Liver (tissue), 9 donors: ENCODE measurements around the gene ELOVL3. TPM values are rescaled to one million over a fixed set of nuclear protein-coding genes. Genes with fewer than 3 reads are reported as not detected.

Source experiments
- DNase-seq: peaks from one replicate; pipeline ENCODE4 v3.0.0-alpha.2; 2017; ENCODE audit warnings: low spot score
- H3K27ac ChIP-seq, 2 donors: one replicate each; pipeline ENCODE4 v1.7.0; 2013; ENCODE audit warnings: inconsistent platforms in 2 of 2, low read length in 2 of 2, control low read depth in 1 of 2, low read depth in 1 of 2, mild to moderate bottlenecking in 1 of 2
- H3K27me3 ChIP-seq, 4 donors: one replicate each; pipeline versions ENCODE4 v1.6.1 to v1.7.0; 2013; ENCODE audit warnings: low read length in 3 of 4, inconsistent platforms in 1 of 4, mild to moderate bottlenecking in 1 of 4, moderate library complexity in 1 of 4; ENCODE audit not compliant: control insufficient read depth in 4 of 4, insufficient read depth in 4 of 4
- H3K36me3 ChIP-seq, 4 donors: one replicate each; pipeline versions ENCODE4 v1.6.1 to v1.7.0; 2013; ENCODE audit warnings: low read length in 3 of 4, mild to moderate bottlenecking in 3 of 4, low read depth in 1 of 4, moderate library complexity in 1 of 4; ENCODE audit not compliant: control insufficient read depth in 4 of 4, insufficient read depth in 3 of 4
- H3K4me1 ChIP-seq, 4 donors: one replicate each; pipeline versions ENCODE4 v1.6.1 to v1.7.0; 2013; ENCODE audit warnings: low read length in 3 of 4, mild to moderate bottlenecking in 3 of 4, moderate library complexity in 1 of 4; ENCODE audit not compliant: control insufficient read depth in 4 of 4, insufficient read depth in 4 of 4
- H3K4me3 ChIP-seq, 3 donors: one replicate each; pipeline versions ENCODE4 v1.6.1 to v1.7.0; 2013; ENCODE audit warnings: low read length in 3 of 3, control low read depth in 1 of 3, low read depth in 1 of 3, mild to moderate bottlenecking in 1 of 3
- H3K9ac ChIP-seq, 2 donors: one replicate each; pipeline ENCODE4 v1.7.0; 2013; ENCODE audit warnings: low read length in 2 of 2, mild to moderate bottlenecking in 2 of 2, moderate library complexity in 2 of 2, control low read depth in 1 of 2, low read depth in 1 of 2
- H3K9me3 ChIP-seq, 4 donors: one replicate each; pipeline versions ENCODE4 v1.6.1 to v1.7.0; 2013; ENCODE audit warnings: low read length in 3 of 4; ENCODE audit not compliant: control insufficient read depth in 4 of 4
- ATF3 ChIP-seq: IDR thresholded peaks from 2 replicates; pipeline ENCODE4 v1.6.1; 2016; ENCODE audit warnings: antibody characterized with exemption
- CTCF ChIP-seq: fragments of 150-350 bp; IDR thresholded peaks from 2 replicates; pipeline ENCODE4 v1.5.1; 2017; ENCODE audit warnings: improper control_type of control experiment, low read depth, low read length; ENCODE audit not compliant: missing input control
- EGR1 ChIP-seq, 2 donors: IDR thresholded peaks; 2 replicates each; pipeline ENCODE4 v1.6.1; 2016 to 2018; ENCODE audit warnings: antibody characterized with exemption in 2 of 2, low read depth in 2 of 2
- FOXA1 ChIP-seq: IDR thresholded peaks from 2 replicates; pipeline ENCODE4 v1.6.1; 2016; ENCODE audit warnings: antibody characterized with exemption
- FOXA2 ChIP-seq: IDR thresholded peaks from 2 replicates; pipeline ENCODE4 v1.6.1; 2016; ENCODE audit warnings: antibody characterized with exemption
- GABPA ChIP-seq, 2 donors: IDR thresholded peaks in 1 of 2; conservative IDR thresholded peaks in 1 of 2; 2 replicates each; pipeline ENCODE4 v1.6.1; 2016; ENCODE audit warnings: antibody characterized with exemption in 2 of 2, mild to moderate bottlenecking in 1 of 2, moderate library complexity in 1 of 2
- HNF4A ChIP-seq, 2 donors: conservative IDR thresholded peaks; 2 replicates each; pipeline ENCODE4 v1.6.1; 2016; ENCODE audit warnings: antibody characterized with exemption in 2 of 2, mild to moderate bottlenecking in 2 of 2
- HNF4G ChIP-seq: IDR thresholded peaks from 2 replicates; pipeline ENCODE4 v1.6.1; 2016; ENCODE audit warnings: antibody characterized with exemption
- JUND ChIP-seq, 2 donors: IDR thresholded peaks; 2 replicates each; pipeline ENCODE4 v1.6.1; 2016; ENCODE audit warnings: antibody characterized with exemption in 2 of 2
- MAX ChIP-seq: IDR thresholded peaks from 2 replicates; pipeline ENCODE4 v1.6.1; 2016; ENCODE audit warnings: antibody characterized with exemption
- NR2F2 ChIP-seq: IDR thresholded peaks from 2 replicates; pipeline ENCODE4 v1.6.1; 2016; ENCODE audit warnings: antibody characterized with exemption
- REST ChIP-seq: IDR thresholded peaks from 2 replicates; pipeline ENCODE4 v1.6.1; 2016; ENCODE audit warnings: antibody characterized with exemption, mild to moderate bottlenecking
- RXRA ChIP-seq, 2 donors: IDR thresholded peaks; 2 replicates each; pipeline ENCODE4 v1.6.1; 2017 to 2018; ENCODE audit warnings: antibody characterized with exemption in 2 of 2, mild to moderate bottlenecking in 1 of 2
- TAF1 ChIP-seq: conservative IDR thresholded peaks from 2 replicates; pipeline ENCODE4 v1.6.1; 2016; ENCODE audit warnings: antibody characterized with exemption, mild to moderate bottlenecking
- YY1 ChIP-seq: IDR thresholded peaks from 2 replicates; pipeline ENCODE4 v1.6.1; 2016; ENCODE audit warnings: antibody characterized with exemption, mild to moderate bottlenecking
- ZBTB33 ChIP-seq: IDR thresholded peaks from 2 replicates; pipeline ENCODE4 v1.6.1; 2016; ENCODE audit warnings: antibody characterized with exemption
- WGBS: extraction: QIAGEN DNeasy Blood & Tissue Kit; methylation state at CpG from one replicate; pipeline ENCODE4 v1.1.7; 2013; 5-methylcytosine and 5-hydroxymethylcytosine counted together
- polyA plus RNA-seq, 2 donors: library from polyadenylated mRNA; stranded (reverse) in 1 of 2; unstranded in 1 of 2; fragments of 200-250 nt in 1 of 2; fragments of >200 nt in 1 of 2; fragmentation: Nextera tagmentation in 1 of 2; extraction: Ambion mirVana in 1 of 2; gene quantifications; one replicate each; pipeline versions ENCODE4 v1.2.1 to v1.2.3, GENCODE V29; 2013 to 2015
- total RNA-seq, 2 donors: library from RNA; depleted of rRNA; stranded (reverse); fragments of >200 nt; gene quantifications; one replicate each; pipeline ENCODE4 v1.2.3, GENCODE V29; 2014
- donor health status: healthy.
- donor health status: healthy.
- donor health status: healthy.
- donor health status: healthy.
- donor health status: healthy.

Gene ELOVL3
- total and polyA plus RNA-seq, 4 donors, result 0.42 TPM; not detected in 3

GRCh38 chr10:102242118-102242485, 16.0 kb downstream of the ELOVL3 start:
- Histone ChIP-seq H3K27ac (no peak overlapping the region), H3K36me3 (no peaks in the 10 kb centered on the region), H3K9ac (no peak overlapping the region), H3K27me3 (no peaks in the 10 kb centered on the region), H3K4me3 (peak overlapping the region in 2 of 3 donors; percentile 52 to 57), H3K4me1 (peaks cover 6 to 35% (median 25%) of the 10 kb centered on the region in 4 donors), H3K9me3 (no peaks in the 10 kb centered on the region)
- 55% methylated on average over 7 of the region's 7 CpGs for WGBS
- TF ChIP-seq HNF4G (no peak), CTCF (no peak), TAF1 (no peak), FOXA1 (no peak), REST (no peak), YY1 (no peak), RXRA (IDR thresholded peaks at IDR 0.05) (no peak), ZBTB33 (no peak), HNF4A (conservative IDR thresholded peaks at IDR 0.05) (no peak), NR2F2 (no peak), FOXA2 (no peak), MAX (no peak)
- no peak for DNase-seq

- Histone ChIP-seq H3K4me1 (peaks cover 6 to 44% (median 35%) of the 10 kb centered on the region in 4 donors), H3K9ac (no peak overlapping the region), H3K4me3 (no peak overlapping the region), H3K27me3 (no peaks in the 10 kb centered on the region), H3K9me3 (no peaks in the 10 kb centered on the region), H3K27ac (no peak overlapping the region), H3K36me3 (no peaks in the 10 kb centered on the region)
- no peak for DNase-seq
- WGBS, result 85% methylated on average over 2 of the region's 2 CpGs
- TF ChIP-seq RXRA (IDR thresholded peaks at IDR 0.05) (no peak), EGR1 (IDR thresholded peaks at IDR 0.05; ENCODE audit: low read depth in 2 of 2) (no peak), FOXA2 (no peak), REST (no peak), ATF3 (no peak), MAX (no peak), CTCF (no peak), GABPA (IDR thresholded peaks at IDR 0.05 in 1 of 2, conservative IDR thresholded peaks at IDR 0.05 in 1 of 2) (no peak), TAF1 (no peak), JUND (IDR thresholded peaks at IDR 0.05) (no peak), FOXA1 (no peak), HNF4G (no peak), YY1 (no peak)
These were observed 17.2 kb downstream of the ELOVL3 start for GRCh38 chr10:102243309-102243708.
